ENCODE data around the gene EEF2. TPM values are rescaled to one million over a fixed set of nuclear protein-coding genes. Genes with fewer than 3 reads are reported as not detected.

The EEF2 gene
- total RNA-seq, 2 donors from 2014 or later: 1,268 to 1,436 TPM

DNA sequence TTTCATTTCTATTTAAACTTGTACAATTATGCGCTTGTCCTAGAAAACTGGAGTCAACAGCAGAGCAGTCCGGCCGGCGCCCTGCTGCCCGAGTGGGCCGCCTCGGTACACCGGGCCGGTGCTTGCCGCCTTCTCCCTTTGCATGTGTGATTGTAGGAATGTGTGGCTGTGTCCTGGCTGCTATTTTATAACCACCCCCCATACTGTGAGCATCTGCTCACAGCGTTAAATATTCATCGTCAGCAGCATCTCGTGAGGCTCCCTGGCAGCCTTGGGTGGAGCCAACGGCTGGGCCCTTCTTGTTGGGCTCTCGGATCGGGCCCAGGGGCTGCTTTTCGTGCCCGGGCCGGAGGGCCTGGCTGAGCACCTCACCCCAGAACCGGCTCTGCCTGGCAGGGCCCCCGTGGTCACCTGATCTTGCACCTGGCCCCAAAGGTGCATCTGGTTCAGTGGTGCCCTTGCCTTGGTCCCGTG lies 32.9 kb upstream of the EEF2 start:
- H3K36me3 ChIP-seq: peaks cover 8% of the 10 kb centered on the region
- DNase-seq (ENCODE audit: low spot score) (no peak), ATAC-seq (ENCODE audit: insufficient number of reproducible peaks, low FRiP score, low read depth) (no peak)
- peaks cover 7 to 40% of the 10 kb centered on the region in 2 donors for H3K4me1 ChIP-seq (ENCODE audit: control insufficient read depth in 1 of 2, low read depth in 2 of 2)
- H3K27me3 ChIP-seq (replicated peaks; ENCODE audit: insufficient read depth): no peaks in the 10 kb centered on the region
- TF ChIP-seq, protein P1, sequence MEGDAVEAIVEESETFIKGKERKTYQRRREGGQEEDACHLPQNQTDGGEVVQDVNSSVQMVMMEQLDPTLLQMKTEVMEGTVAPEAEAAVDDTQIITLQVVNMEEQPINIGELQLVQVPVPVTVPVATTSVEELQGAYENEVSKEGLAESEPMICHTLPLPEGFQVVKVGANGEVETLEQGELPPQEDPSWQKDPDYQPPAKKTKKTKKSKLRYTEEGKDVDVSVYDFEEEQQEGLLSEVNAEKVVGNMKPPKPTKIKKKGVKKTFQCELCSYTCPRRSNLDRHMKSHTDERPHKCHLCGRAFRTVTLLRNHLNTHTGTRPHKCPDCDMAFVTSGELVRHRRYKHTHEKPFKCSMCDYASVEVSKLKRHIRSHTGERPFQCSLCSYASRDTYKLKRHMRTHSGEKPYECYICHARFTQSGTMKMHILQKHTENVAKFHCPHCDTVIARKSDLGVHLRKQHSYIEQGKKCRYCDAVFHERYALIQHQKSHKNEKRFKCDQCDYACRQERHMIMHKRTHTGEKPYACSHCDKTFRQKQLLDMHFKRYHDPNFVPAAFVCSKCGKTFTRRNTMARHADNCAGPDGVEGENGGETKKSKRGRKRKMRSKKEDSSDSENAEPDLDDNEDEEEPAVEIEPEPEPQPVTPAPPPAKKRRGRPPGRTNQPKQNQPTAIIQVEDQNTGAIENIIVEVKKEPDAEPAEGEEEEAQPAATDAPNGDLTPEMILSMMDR (IDR thresholded peaks at IDR 0.05): no peak
- no peaks in the 10 kb centered on the region for H3K9me3 ChIP-seq
- no peak overlapping the region for H3K27ac ChIP-seq
- H3K4me3 ChIP-seq: no peak overlapping the region

DNA sequence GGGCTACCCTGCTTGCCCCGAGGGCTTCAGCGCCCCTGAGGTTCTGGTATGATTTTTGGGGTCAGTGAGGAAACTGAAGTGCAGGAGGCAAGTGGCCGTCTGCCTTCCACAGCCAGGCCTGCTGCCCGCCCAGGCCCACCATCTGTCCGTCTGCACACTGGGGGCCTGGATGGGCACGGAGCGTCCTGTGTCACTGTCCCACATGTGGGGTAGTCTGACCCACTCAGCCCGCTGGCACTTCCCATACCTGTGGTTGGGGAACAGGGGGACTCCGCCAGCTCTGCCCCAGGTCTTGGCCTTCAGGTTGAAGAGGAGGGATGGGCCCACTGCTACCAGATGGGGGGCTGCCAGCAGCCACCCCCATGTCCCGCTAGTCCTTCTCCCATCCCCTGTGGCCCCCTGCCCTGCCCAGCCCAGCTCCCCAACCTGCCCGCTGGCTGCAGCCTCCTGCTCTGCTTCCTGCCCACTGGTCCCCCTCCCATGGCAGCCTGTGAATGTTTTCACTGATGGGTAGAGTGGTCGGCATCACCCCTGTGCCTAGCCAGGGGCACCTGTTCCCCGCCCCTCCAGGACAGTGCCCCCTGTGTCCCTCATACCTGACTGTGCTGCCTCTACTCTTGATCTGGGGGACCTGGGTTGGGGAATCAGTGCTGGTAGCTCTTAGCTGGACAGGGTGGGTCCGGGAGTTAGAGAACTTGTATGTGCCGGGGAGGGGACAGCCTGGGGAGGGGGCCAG lies 31.8 kb upstream of the EEF2 start:
- no peaks in the 10 kb centered on the region for H3K9me3 ChIP-seq
- no peaks in the 10 kb centered on the region for H3K27me3 ChIP-seq (replicated peaks; ENCODE audit: insufficient read depth)
- no peak for DNase-seq (ENCODE audit: low spot score)
- H3K27ac ChIP-seq: no peak overlapping the region
- TF ChIP-seq, protein P1 (IDR thresholded peaks at IDR 0.05): no peak
- ATAC-seq (ENCODE audit: insufficient number of reproducible peaks, low FRiP score, low read depth): no peak
- H3K4me1 ChIP-seq (ENCODE audit: control insufficient read depth in 1 of 2, low read depth in 2 of 2): peaks cover 7 to 40% of the 10 kb centered on the region in 2 donors
- peaks cover 11% of the 10 kb centered on the region for H3K36me3 ChIP-seq
- no peak overlapping the region for H3K4me3 ChIP-seq

DNA sequence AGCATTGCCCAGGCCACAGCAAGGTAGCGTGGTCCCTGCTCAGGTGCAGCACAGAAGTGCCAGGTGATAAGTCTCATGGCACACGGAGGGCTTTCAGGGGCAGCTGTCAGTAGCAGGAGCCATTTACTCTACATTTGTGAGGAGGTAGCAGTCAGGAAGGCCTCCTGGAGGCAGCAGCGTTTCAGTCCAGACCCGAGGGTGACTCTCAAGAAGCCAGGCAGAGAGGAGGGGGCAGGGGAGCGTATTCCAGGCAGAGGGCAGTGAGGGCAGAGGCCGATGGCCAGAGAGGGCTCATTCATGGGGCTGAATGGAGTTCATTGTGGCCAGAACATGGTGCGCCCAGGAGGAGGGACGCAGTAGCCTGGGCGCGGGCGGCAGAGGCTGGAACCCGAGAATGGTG lies 31.2 kb upstream of the EEF2 start:
- Histone ChIP-seq H3K27ac (peak overlapping the region in 1 of 2 donors; percentile 39), H3K27me3 (replicated peaks; ENCODE audit: insufficient read depth) (no peaks in the 10 kb centered on the region), H3K4me3 (no peak overlapping the region), H3K4me1 (ENCODE audit: control insufficient read depth in 1 of 2, low read depth in 2 of 2) (peaks cover 7 to 40% of the 10 kb centered on the region in 2 donors), H3K9me3 (no peaks in the 10 kb centered on the region), H3K36me3 (peaks cover 11% of the 10 kb centered on the region)
- ATAC-seq (ENCODE audit: insufficient number of reproducible peaks, low FRiP score, low read depth) (no peak), DNase-seq (ENCODE audit: low spot score) (no peak)
- TF ChIP-seq, protein P1 (IDR thresholded peaks at IDR 0.05): no peak

DNA sequence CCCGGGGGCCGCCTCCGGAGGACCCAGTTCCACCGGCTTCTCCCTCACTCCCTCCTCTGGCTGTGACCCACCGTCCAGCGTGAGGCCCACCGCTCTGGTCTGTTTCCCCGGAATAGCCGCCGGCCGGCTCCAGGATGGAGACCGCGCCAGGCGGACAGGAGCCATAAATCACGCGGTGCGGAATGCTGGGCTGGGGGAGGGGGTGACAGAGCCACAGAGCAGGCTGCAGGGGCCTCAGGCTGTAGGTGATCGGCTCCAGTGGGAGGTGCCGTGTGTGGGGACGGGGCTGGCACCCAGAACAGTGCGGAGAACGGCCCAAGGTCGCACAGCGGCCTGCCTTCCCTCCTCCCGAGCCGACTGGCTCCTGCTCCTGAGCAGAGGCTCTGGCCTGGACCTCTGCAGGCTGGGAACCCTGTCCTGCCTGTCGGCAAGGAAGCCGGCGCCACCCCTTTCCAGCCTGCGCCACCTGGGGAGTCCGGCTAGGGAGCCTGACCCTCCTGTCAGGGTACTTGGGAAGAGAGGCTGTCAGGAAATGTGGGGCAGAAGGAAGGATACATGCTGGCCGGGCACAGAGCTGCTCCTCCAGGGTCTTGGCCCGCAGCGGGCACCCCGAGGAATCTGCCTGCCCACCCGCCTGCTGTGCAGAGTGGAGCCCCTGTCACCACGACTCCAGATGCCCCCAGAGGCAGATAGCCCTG lies 30.6 kb upstream of the EEF2 start:
- Histone ChIP-seq H3K27ac (peak overlapping the region; percentile 39 to 53), H3K9me3 (no peaks in the 10 kb centered on the region), H3K4me3 (peak overlapping the region; percentile 50), H3K4me1 (ENCODE audit: control insufficient read depth in 1 of 2, low read depth in 2 of 2) (peaks cover 7 to 47% of the 10 kb centered on the region in 2 donors), H3K36me3 (peaks cover 11% of the 10 kb centered on the region), H3K27me3 (replicated peaks; ENCODE audit: insufficient read depth) (no peaks in the 10 kb centered on the region)
- TF ChIP-seq, protein P1 (IDR thresholded peaks at IDR 0.05): no peak
- no peak for ATAC-seq (ENCODE audit: insufficient number of reproducible peaks, low FRiP score, low read depth)
- no peak for DNase-seq (ENCODE audit: low spot score)

Measured in thoracic aorta (tissue), 2 donors.